GM18867 (cell line): Measurements from ENCODE around the gene PSAP.

Experiments
- ATAC-seq: cut with Tn5 transposase; IDR thresholded peaks from one replicate; pipeline ENCODE4 v1.9.1; 2021; ENCODE audit warnings: mild to moderate bottlenecking, moderate library complexity; ENCODE audit not compliant: unreplicated experiment

Gene PSAP

GRCh38 chr10:71845410-71846405 is 5.3 kb downstream of the PSAP start:
- ATAC-seq: no peak

GRCh38 chr10:71844695-71845094 is 6.4 kb downstream of the PSAP start:
- ATAC-seq: no peak

GRCh38 chr10:71844084-71844483 is 7.0 kb downstream of the PSAP start:
- ATAC-seq: no peak

GRCh38 chr10:71842856-71843686 is 8.0 kb downstream of the PSAP start:
- ATAC-seq: no peak

- ATAC-seq: no peak
These were observed 8.6 kb downstream of the PSAP start for GRCh38 chr10:71842422-71842821.

GRCh38 chr10:71840958-71841335 is 10.1 kb downstream of the PSAP start:
- no peak for ATAC-seq

GRCh38 chr10:71840177-71840957 is 10.7 kb downstream of the PSAP start:
- no peak for ATAC-seq

- ATAC-seq: no peak
These were observed 12.5 kb downstream of the PSAP start for GRCh38 chr10:71838264-71839211.

- no peak for ATAC-seq
These were observed 13.8 kb downstream of the PSAP start for GRCh38 chr10:71837098-71837827.

GRCh38 chr10:71836596-71836974 is 14.5 kb downstream of the PSAP start:
- ATAC-seq: peak; percentile 15

GRCh38 chr10:71835671-71836595 is 15.1 kb downstream of the PSAP start:
- ATAC-seq: peak; percentile 87

GRCh38 chr10:71834343-71834674 is 16.7 kb downstream of the PSAP start:
- ATAC-seq: no peak

- ATAC-seq: no peak
These were observed 17.4 kb downstream of the PSAP start for GRCh38 chr10:71833451-71834342.

- ATAC-seq: no peak
These were observed 18.1 kb downstream of the PSAP start for GRCh38 chr10:71832967-71833366.

- no peak for ATAC-seq
These were observed 19.2 kb downstream of the PSAP start for GRCh38 chr10:71831646-71832552.

GRCh38 chr10:71830726-71831125 is 20.3 kb downstream of the PSAP start:
- no peak for ATAC-seq
